Suprapubic skin (tissue), 4 donors: Measurements from ENCODE around the gene ATXN1L. TPM values are rescaled to one million over a fixed set of nuclear protein-coding genes. Genes with fewer than 3 reads are reported as not detected.
"Not testable (repeated sequence)": the region's sequence is repeated elsewhere in the genome, so short reads cannot be mapped to it uniquely, and the experiment has no call there.

Experiments used
- DNase-seq, 2 donors: peaks; one replicate each; pipeline ENCODE4 v3.0.0-alpha.2; 2019; ENCODE audit warnings: low spot score in 2 of 2
- H3K27ac ChIP-seq: fragments of 200-600 bp; sonication (generic); one replicate; pipeline ENCODE4 v1.5.1; 2019
- H3K27me3 ChIP-seq: fragments of 200-600 bp; sonication (generic); one replicate; pipeline ENCODE4 v1.5.1; 2019
- H3K36me3 ChIP-seq: fragments of 200-600 bp; sonication (generic); one replicate; pipeline ENCODE4 v1.5.1; 2019
- H3K4me1 ChIP-seq: fragments of 200-600 bp; sonication (generic); one replicate; pipeline ENCODE4 v1.5.1; 2019
- H3K4me3 ChIP-seq: fragments of 200-600 bp; sonication (generic); one replicate; pipeline ENCODE4 v1.5.1; 2019; ENCODE audit warnings: mild to moderate bottlenecking
- H3K9me3 ChIP-seq: fragments of 200-600 bp; sonication (generic); one replicate; pipeline ENCODE4 v1.5.1; 2019
- EP300 ChIP-seq: sonication (generic); formaldehyde crosslinking; IDR thresholded peaks from one replicate; pipeline ENCODE4 v1.6.1; 2017; ENCODE audit warnings: antibody characterized with exemption
- POLR2A ChIP-seq, 2 donors: fragments of 450-650 bp; IDR thresholded peaks; one replicate each; pipeline ENCODE4 v1.6.1; 2017; ENCODE audit warnings: antibody characterized with exemption in 2 of 2, mild to moderate bottlenecking in 2 of 2, moderate library complexity in 2 of 2
- POLR2AphosphoS5 ChIP-seq, 3 donors: sonication (generic); formaldehyde crosslinking; IDR thresholded peaks; one replicate each; pipeline ENCODE4 v1.6.1; 2017; ENCODE audit warnings: antibody characterized with exemption in 3 of 3
- WGBS: methylation state at CpG from one replicate; pipeline ENCODE4 v1.1.5; 2018; 5-methylcytosine and 5-hydroxymethylcytosine counted together
- total RNA-seq, 4 donors: library from RNA; depleted of rRNA; stranded (reverse); fragments of >200 nt; gene quantifications; one replicate each; pipeline ENCODE4 v1.1.0, GENCODE V29; 2016
- TF ChIP-seq, protein P1 (sequence below), 2 donors: fragments of 200-600 bp in 1 of 2; fragments of 450-650 bp in 1 of 2; sonication (generic) in 1 of 2; IDR thresholded peaks; one replicate each; pipeline ENCODE4 v1.5.1; 2016 to 2019; ENCODE audit warnings: antibody characterized with exemption in 2 of 2, mild to moderate bottlenecking in 1 of 2, moderate library complexity in 1 of 2

Gene ATXN1L
- total RNA-seq, 4 donors from 2014 or later, result 24.8 to 38.3 (median 35.0) TPM

DNA sequence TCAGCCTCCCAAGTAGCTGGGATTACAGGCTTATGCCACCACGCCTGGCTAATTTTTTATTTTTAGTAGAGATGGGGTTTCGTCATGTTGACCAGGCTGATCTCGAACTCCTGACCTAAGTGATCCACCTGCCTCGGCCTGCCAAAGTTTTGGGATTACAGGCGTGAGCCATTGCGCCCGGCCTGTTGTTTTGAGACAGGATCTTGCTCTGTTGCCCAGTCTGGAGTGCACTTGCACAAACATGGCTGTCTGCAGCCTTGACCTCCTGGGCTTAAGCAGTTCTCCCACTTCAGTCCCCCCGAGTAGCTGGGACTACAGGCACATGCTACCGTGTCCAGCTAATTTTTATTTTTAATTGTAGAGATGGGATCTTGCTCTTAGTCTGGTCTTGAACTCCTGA lies 58.5 kb downstream of the ATXN1L start:
- peaks cover 28% of the 10 kb centered on the region for H3K4me1 ChIP-seq
- no peak overlapping the region for H3K4me3 ChIP-seq
- no peaks in the 10 kb centered on the region for H3K9me3 ChIP-seq
- no peak for DNase-seq
- no peaks in the 10 kb centered on the region for H3K36me3 ChIP-seq
- no peak overlapping the region for H3K27ac ChIP-seq
- H3K27me3 ChIP-seq, result no peaks in the 10 kb centered on the region
- 78% methylated on average over 9 of the region's 9 CpGs for WGBS
- TF ChIP-seq EP300 (no peak), POLR2A (IDR thresholded peaks at IDR 0.05) (no peak), POLR2AphosphoS5 (IDR thresholded peaks at IDR 0.05) (no peak)
- TF ChIP-seq, protein P1, sequence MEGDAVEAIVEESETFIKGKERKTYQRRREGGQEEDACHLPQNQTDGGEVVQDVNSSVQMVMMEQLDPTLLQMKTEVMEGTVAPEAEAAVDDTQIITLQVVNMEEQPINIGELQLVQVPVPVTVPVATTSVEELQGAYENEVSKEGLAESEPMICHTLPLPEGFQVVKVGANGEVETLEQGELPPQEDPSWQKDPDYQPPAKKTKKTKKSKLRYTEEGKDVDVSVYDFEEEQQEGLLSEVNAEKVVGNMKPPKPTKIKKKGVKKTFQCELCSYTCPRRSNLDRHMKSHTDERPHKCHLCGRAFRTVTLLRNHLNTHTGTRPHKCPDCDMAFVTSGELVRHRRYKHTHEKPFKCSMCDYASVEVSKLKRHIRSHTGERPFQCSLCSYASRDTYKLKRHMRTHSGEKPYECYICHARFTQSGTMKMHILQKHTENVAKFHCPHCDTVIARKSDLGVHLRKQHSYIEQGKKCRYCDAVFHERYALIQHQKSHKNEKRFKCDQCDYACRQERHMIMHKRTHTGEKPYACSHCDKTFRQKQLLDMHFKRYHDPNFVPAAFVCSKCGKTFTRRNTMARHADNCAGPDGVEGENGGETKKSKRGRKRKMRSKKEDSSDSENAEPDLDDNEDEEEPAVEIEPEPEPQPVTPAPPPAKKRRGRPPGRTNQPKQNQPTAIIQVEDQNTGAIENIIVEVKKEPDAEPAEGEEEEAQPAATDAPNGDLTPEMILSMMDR (IDR thresholded peaks at IDR 0.05), result no peak

DNA sequence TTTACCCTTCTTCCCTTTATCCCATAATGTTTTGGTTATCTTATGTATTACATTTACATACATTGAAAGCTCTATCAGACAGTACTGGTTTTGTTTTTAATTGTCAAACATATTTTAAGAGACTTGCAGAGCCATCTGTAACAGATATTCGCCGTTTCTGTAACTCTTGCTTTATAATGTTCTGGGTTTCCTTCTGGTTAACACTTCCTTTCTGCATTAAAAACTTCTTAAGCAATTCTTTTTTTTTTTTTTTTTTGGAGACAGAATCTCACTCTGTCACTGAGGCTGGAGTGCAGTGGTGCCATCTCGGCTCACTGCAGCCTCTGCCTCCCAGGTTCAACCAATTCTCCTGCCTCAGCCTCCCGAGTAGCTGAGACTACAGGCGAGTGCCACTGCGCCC lies 60.0 kb downstream of the ATXN1L start:
- peaks cover 28% of the 10 kb centered on the region for H3K4me1 ChIP-seq
- not testable (repeated sequence) for H3K27ac ChIP-seq, H3K4me3 ChIP-seq, DNase-seq, H3K9me3 ChIP-seq, H3K27me3 ChIP-seq, H3K36me3 ChIP-seq
- 62% methylated on average over 6 of the region's 6 CpGs for WGBS

Other genes with a start within 250 kb of the ATXN1L start
- 10 to 100 TPM in 1 of 4 donors, 1 to 10 TPM in 3; 3.8 to 10.2 (median 6.2) TPM for gene MARVELD3, start 219.8 kb upstream of the ATXN1L start, total RNA-seq
- gene PHLPP2, start 121.3 kb upstream of the ATXN1L start, total RNA-seq, result 1 to 10 TPM; 3.5 to 7.2 (median 5.9) TPM
- gene AP1G1, start 37.1 kb upstream of the ATXN1L start, total RNA-seq, result 100 to 1,000 TPM in 1 of 4 donors, 10 to 100 TPM in 3; 77.1 to 153 (median 86.3) TPM
- 10 to 100 TPM in 2 of 4 donors, 1 to 10 TPM in 2; 7.4 to 17.6 (median 12.1) TPM for gene ZNF821, start 38.2 kb downstream of the ATXN1L start, total RNA-seq
- 100 to 1,000 TPM; 171 to 405 (median 201) TPM for gene IST1, start 49.6 kb downstream of the ATXN1L start, total RNA-seq
- under 1 TPM in 1 of 4 donors, not detected in 3; 0.16 TPM for gene PKD1L3, start 154.4 kb downstream of the ATXN1L start, total RNA-seq
- 10 to 100 TPM in 1 of 4 donors, 1 to 10 TPM in 3; 4.8 to 10.5 (median 7.0) TPM for gene DHODH, start 162.8 kb downstream of the ATXN1L start, total RNA-seq
- 100 to 1,000 TPM in 1 of 4 donors, 1 to 10 TPM in 2, under 1 TPM in 1; 0.65 to 170 (median 6.0) TPM for gene HP, start 208.5 kb downstream of the ATXN1L start, total RNA-seq
- under 1 TPM in 1 of 4 donors, not detected in 3; 0.51 TPM for gene HPR, start 217.2 kb downstream of the ATXN1L start, total RNA-seq
- 10 to 100 TPM in 1 of 4 donors, 1 to 10 TPM in 3; 6.4 to 19.9 (median 6.9) TPM for gene TXNL4B, start 247.6 kb downstream of the ATXN1L start, total RNA-seq
- 10 to 100 TPM; 36.6 to 98.9 (median 57.5) TPM for gene DHX38, start 247.9 kb downstream of the ATXN1L start, total RNA-seq